MM.1S (cell line): ENCODE measurements around the gene TSPAN17.

Experiments
- DNase-seq: peaks from one replicate; pipeline ENCODE4 v3.0.0-alpha.2; 2015
- H2AFZ ChIP-seq: fragments of 300-600 bp; sonication (generic); 2 replicates; pipeline ENCODE4 v1.6.0; 2016; ENCODE audit warnings: antibody characterized with exemption, low read length
- H3F3A ChIP-seq: fragments of 300-600 bp; sonication (generic); 2 replicates; pipeline ENCODE4 v1.6.1; 2016; ENCODE audit warnings: mild to moderate bottlenecking, antibody characterized with exemption, low read length, moderate library complexity, mixed read lengths; ENCODE audit not compliant: insufficient read depth
- H3K27ac ChIP-seq: fragments of 300-600 bp; sonication (generic); 2 replicates; pipeline ENCODE4 v1.5.1; 2016; ENCODE audit warnings: mild to moderate bottlenecking, low read length
- H3K27me3 ChIP-seq: fragments of 300-600 bp; sonication (generic); replicated peaks from 2 replicates; pipeline ENCODE4 v1.6.0; 2016; ENCODE audit warnings: low read length; ENCODE audit not compliant: insufficient read depth
- H3K36me3 ChIP-seq: fragments of 300-600 bp; sonication (generic); replicated peaks from 2 replicates; pipeline ENCODE4 v1.6.1; 2016; ENCODE audit warnings: mild to moderate bottlenecking, low read length, mixed read lengths; ENCODE audit not compliant: insufficient read depth
- H3K4me1 ChIP-seq: fragments of 300-600 bp; sonication (generic); 2 replicates; pipeline ENCODE4 v1.6.1; 2016; ENCODE audit warnings: low read length, mixed read lengths
- H3K4me2 ChIP-seq: fragments of 300-600 bp; sonication (generic); 2 replicates; pipeline ENCODE4 v1.6.0; 2016; ENCODE audit warnings: low read depth, low read length
- H3K4me3 ChIP-seq: fragments of 300-600 bp; sonication (generic); 2 replicates; pipeline ENCODE4 v1.5.1; 2016; ENCODE audit warnings: low read length, mixed read lengths
- H3K79me2 ChIP-seq: fragments of 300-600 bp; sonication (generic); 2 replicates; pipeline ENCODE4 v1.6.1; 2016; ENCODE audit warnings: mixed run types, low read length, mixed read lengths
- H3K9ac ChIP-seq: fragments of 300-600 bp; sonication (generic); 2 replicates; pipeline ENCODE4 v1.6.1; 2016; ENCODE audit warnings: low read length, mixed read lengths
- H3K9me2 ChIP-seq: fragments of 300-600 bp; sonication (generic); replicated peaks from 2 replicates; pipeline ENCODE4 v1.6.1; 2016; ENCODE audit warnings: mild to moderate bottlenecking, low read length, mixed read lengths; ENCODE audit not compliant: insufficient read depth
- H3K9me3 ChIP-seq: fragments of 300-600 bp; sonication (generic); replicated peaks from 2 replicates; pipeline ENCODE4 v1.6.1; 2016; ENCODE audit warnings: mild to moderate bottlenecking, low read length, mixed read lengths; ENCODE audit not compliant: insufficient read depth
- H4K20me1 ChIP-seq: fragments of 300-600 bp; sonication (generic); 2 replicates; pipeline ENCODE4 v1.6.1; 2016; ENCODE audit warnings: mild to moderate bottlenecking, low read length, moderate library complexity, mixed read lengths; ENCODE audit not compliant: insufficient read depth
- CTCF ChIP-seq: fragments of 300-600 bp; sonication (generic); IDR thresholded peaks from 2 replicates; pipeline ENCODE4 v1.5.1; 2016; ENCODE audit warnings: antibody characterized with exemption, low read length, mixed read lengths
- EZH2 ChIP-seq: fragments of 300-600 bp; sonication (generic); optimal IDR thresholded peaks from 2 replicates; pipeline ENCODE3; 2017; ENCODE audit warnings: low read depth, mild to moderate bottlenecking, antibody characterized with exemption, low read length, mixed read lengths
- EZH2phosphoT487 ChIP-seq: fragments of 300-600 bp; sonication (generic); IDR thresholded peaks from 2 replicates; pipeline ENCODE4 v1.6.1; 2018; ENCODE audit warnings: antibody characterized with exemption, low read length

The TSPAN17 gene

DNA sequence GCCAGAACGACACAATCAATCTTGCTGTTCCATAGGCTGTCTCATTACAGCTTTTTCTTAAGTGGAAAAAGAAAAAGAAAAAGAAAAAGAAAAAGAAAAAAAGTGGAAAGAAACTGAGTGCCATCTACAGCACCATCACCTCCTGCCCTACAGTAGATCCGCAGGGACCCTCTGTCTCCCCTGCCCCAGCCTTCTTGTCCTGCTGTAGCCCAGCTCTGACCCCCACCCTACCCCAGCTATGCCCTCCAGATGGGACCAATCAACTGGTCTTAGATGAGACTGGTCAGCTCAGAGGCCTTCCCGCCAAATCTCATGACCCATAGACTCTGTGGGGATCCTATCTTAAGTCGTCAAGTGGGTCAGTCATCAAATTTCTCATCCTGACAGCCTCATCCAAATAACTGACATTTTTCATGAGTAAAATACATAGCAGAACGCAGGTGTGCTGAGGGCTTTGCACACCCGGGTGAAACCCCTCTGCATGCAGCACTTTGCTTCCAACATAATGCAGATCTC lies 34.8 kb downstream of the TSPAN17 start:
- DNase-seq, result no peak
- H3K36me3 ChIP-seq, result no peaks in the 10 kb centered on the region
- H3K79me2 ChIP-seq, result no peaks in the 10 kb centered on the region
- no peak for TF ChIP-seq EZH2
- no peak for TF ChIP-seq EZH2phosphoT487
- no peak for TF ChIP-seq CTCF
- H3K4me2 ChIP-seq, result no peak overlapping the region
- H3K27me3 ChIP-seq, result peaks cover 77% of the 10 kb centered on the region
- H3K9me3 ChIP-seq, result no peaks in the 10 kb centered on the region
- no peak overlapping the region for H3K27ac ChIP-seq
- H3K4me1 ChIP-seq, result no peaks in the 10 kb centered on the region
- H3K4me3 ChIP-seq, result no peak overlapping the region
- H3K9ac ChIP-seq, result no peak overlapping the region
- no peak overlapping the region for H2AFZ ChIP-seq
- no peaks in the 10 kb centered on the region for H3F3A ChIP-seq
- no peaks in the 10 kb centered on the region for H4K20me1 ChIP-seq
- no peaks in the 10 kb centered on the region for H3K9me2 ChIP-seq

DNA sequence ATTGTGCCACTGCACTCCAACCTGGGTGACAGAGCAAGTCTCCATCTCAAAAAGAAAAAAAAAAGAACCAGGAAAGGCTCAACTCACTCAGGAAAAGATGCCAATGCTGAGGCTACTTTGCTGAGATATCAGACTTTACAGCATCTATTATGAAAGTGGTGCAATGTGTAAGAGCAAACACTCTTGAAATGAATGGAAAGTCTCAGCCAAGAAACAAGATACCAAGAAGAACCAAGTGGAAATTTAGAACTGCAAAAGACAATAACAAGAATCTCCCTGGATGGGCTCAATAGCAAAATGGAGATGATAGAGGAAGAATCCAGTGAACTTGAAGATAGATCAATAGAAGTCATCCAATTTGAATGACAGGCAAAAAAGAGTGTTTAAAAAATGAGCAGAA lies 37.7 kb downstream of the TSPAN17 start:
- no peak overlapping the region for H3K27ac ChIP-seq
- H3K9me3 ChIP-seq, result no peaks in the 10 kb centered on the region
- H3K4me2 ChIP-seq, result no peak overlapping the region
- H4K20me1 ChIP-seq, result no peaks in the 10 kb centered on the region
- no peaks in the 10 kb centered on the region for H3F3A ChIP-seq
- no peaks in the 10 kb centered on the region for H3K9me2 ChIP-seq
- no peaks in the 10 kb centered on the region for H3K79me2 ChIP-seq
- no peak for TF ChIP-seq EZH2
- no peak for TF ChIP-seq EZH2phosphoT487
- no peak for TF ChIP-seq CTCF
- no peaks in the 10 kb centered on the region for H3K4me1 ChIP-seq
- no peak overlapping the region for H2AFZ ChIP-seq
- H3K27me3 ChIP-seq, result peaks cover 87% of the 10 kb centered on the region
- H3K9ac ChIP-seq, result no peak overlapping the region
- H3K36me3 ChIP-seq, result no peaks in the 10 kb centered on the region
- H3K4me3 ChIP-seq, result no peak overlapping the region
- DNase-seq, result no peak

GRCh38 chr5:176687247-176687646 lies 40.0 kb downstream of the TSPAN17 start:
- H3K4me2 ChIP-seq, result no peak overlapping the region
- H3K79me2 ChIP-seq, result no peaks in the 10 kb centered on the region
- no peaks in the 10 kb centered on the region for H4K20me1 ChIP-seq
- H3K9ac ChIP-seq, result no peak overlapping the region
- no peaks in the 10 kb centered on the region for H3K36me3 ChIP-seq
- DNase-seq, result no peak
- TF ChIP-seq EZH2, result no peak
- TF ChIP-seq CTCF, result no peak
- TF ChIP-seq EZH2phosphoT487, result no peak
- H3K9me2 ChIP-seq, result no peaks in the 10 kb centered on the region
- H3K4me3 ChIP-seq, result no peak overlapping the region
- no peaks in the 10 kb centered on the region for H3F3A ChIP-seq
- peaks cover 85% of the 10 kb centered on the region for H3K27me3 ChIP-seq
- H3K27ac ChIP-seq, result no peak overlapping the region
- H3K9me3 ChIP-seq, result no peaks in the 10 kb centered on the region
- no peaks in the 10 kb centered on the region for H3K4me1 ChIP-seq
- no peak overlapping the region for H2AFZ ChIP-seq
